A172 (cell line): Measurements from ENCODE around the gene IL1RAP. TPM values are rescaled to one million over a fixed set of nuclear protein-coding genes. Genes with fewer than 3 reads are reported as not detected.

Experiments
- total RNA-seq: library from RNA; depleted of rRNA; stranded (reverse); fragments of >200 nt; shearing (Covaris generic); gene quantifications from 2 replicates; pipeline ENCODE4 v1.2.3, GENCODE V29; 2014; rRNA removed

IL1RAP gene
- total RNA-seq, 1 experiment from 2014 or later, result 13.3 TPM

Other genes starting within 250 kb of the IL1RAP start
- 2.8 and 3.6 TPM in 2 replicates for gene CLDN1, start 191.6 kb upstream of the IL1RAP start, total RNA-seq
- gene CLDN16, start 125.9 kb upstream of the IL1RAP start, total RNA-seq, result 0.02 TPM in 1 of 2 replicates, not detected in the other
- 0.21 TPM in 1 of 2 replicates, not detected in the other for gene TMEM207, start 64.2 kb upstream of the IL1RAP start, total RNA-seq